Activated T-helper 17 cell treated with anti-CD3 and anti-CD28 coated beads, Interleukin-2, amount 50 U/mL, for 72 hours (primary cell): ENCODE data around the gene ZBTB44. TPM values are rescaled to one million over a fixed set of nuclear protein-coding genes. Genes with fewer than 3 reads are reported as not detected.
"Not testable (repeated sequence)": the region's sequence is repeated elsewhere in the genome, so short reads cannot be mapped to it uniquely, and the experiment has no call there.

Experiments used
- ATAC-seq: fragments of 150-1000 bp; cut with Tn5 transposase; replicated peaks from 2 replicates; pipeline ENCODE4 v1.10.0; 2021; ENCODE audit warnings: mild to moderate bottlenecking, moderate library complexity
- H3K27ac Mint-ChIP-seq: one replicate; pipeline ENCODE4 v1.8.0; 2022; ENCODE audit warnings: mixed read lengths
- H3K27me3 Mint-ChIP-seq: one replicate; pipeline ENCODE4 v1.8.0; 2022; ENCODE audit warnings: mixed read lengths
- H3K36me3 Mint-ChIP-seq: one replicate; pipeline ENCODE4 v1.8.0; 2022; ENCODE audit warnings: low read depth, mild to moderate bottlenecking, mixed read lengths
- H3K4me1 Mint-ChIP-seq: one replicate; pipeline ENCODE4 v1.8.0; 2022; ENCODE audit warnings: mixed read lengths
- H3K4me3 Mint-ChIP-seq: one replicate; pipeline ENCODE4 v1.8.0; 2022; ENCODE audit warnings: mild to moderate bottlenecking, mixed read lengths
- H3K9me3 Mint-ChIP-seq: one replicate; pipeline ENCODE4 v1.8.0; 2022; ENCODE audit warnings: mixed read lengths
- total RNA-seq, 2 donors: library from RNA; stranded (reverse); gene quantifications; one replicate each; pipeline ENCODE4 v1.2.3, GENCODE V29; 2022

The ZBTB44 gene
- 10 to 100 TPM; 49.6 to 49.7 TPM for total RNA-seq

GRCh38 chr11:130314750-130315285 lies at the start of gene ZBTB44:
Gene ZBTB44 (minus strand): TSS chr11:130314917. CDS start chr11:130261873, 53,044 bp downstream.
- peak within 1 kb of the TSS; percentile 91 for H3K4me3 Mint-ChIP-seq
- peak; percentile 79 for ATAC-seq
- peaks cover 13% of the 10 kb centered on the region for H3K36me3 Mint-ChIP-seq
- peaks cover 13% of the 10 kb centered on the region for H3K4me1 Mint-ChIP-seq
- H3K27me3 Mint-ChIP-seq, result no peaks in the 10 kb centered on the region
- H3K27ac Mint-ChIP-seq, result peak within 1 kb of the TSS; percentile 95
- H3K9me3 Mint-ChIP-seq, result no peaks in the 10 kb centered on the region

- Mint-ChIP-seq H3K9me3 (peaks cover 16% of the 10 kb centered on the region), H3K36me3 (no peaks in the 10 kb centered on the region), H3K27me3 (no peaks in the 10 kb centered on the region), H3K4me1 (no peaks in the 10 kb centered on the region), H3K4me3 (no peak overlapping the region), H3K27ac (no peak overlapping the region)
- ATAC-seq, result no peak
Measured at GRCh38 chr11:130359419-130359818, 44.7 kb upstream of the ZBTB44 start.

- ATAC-seq, result no peak
- no peak overlapping the region for H3K4me3 Mint-ChIP-seq
- H3K36me3 Mint-ChIP-seq, result no peaks in the 10 kb centered on the region
- H3K27me3 Mint-ChIP-seq, result no peaks in the 10 kb centered on the region
- H3K9me3 Mint-ChIP-seq, result peaks cover 16% of the 10 kb centered on the region
- no peaks in the 10 kb centered on the region for H3K4me1 Mint-ChIP-seq
- H3K27ac Mint-ChIP-seq, result no peak overlapping the region
Measured at GRCh38 chr11:130358398-130358797, 43.7 kb upstream of the ZBTB44 start.

GRCh38 chr11:130347261-130347660 lies 32.5 kb upstream of the ZBTB44 start:
- Mint-ChIP-seq H3K4me1 (no peaks in the 10 kb centered on the region), H3K27me3 (no peaks in the 10 kb centered on the region), H3K36me3 (no peaks in the 10 kb centered on the region), H3K4me3 (no peak overlapping the region), H3K9me3 (peaks cover 5% of the 10 kb centered on the region), H3K27ac (no peak overlapping the region)
- ATAC-seq, result no peak

- Mint-ChIP-seq H3K4me3 (no peak overlapping the region), H3K9me3 (peaks cover 15% of the 10 kb centered on the region), H3K27me3 (no peaks in the 10 kb centered on the region), H3K4me1 (peaks cover 11% of the 10 kb centered on the region), H3K27ac (no peak overlapping the region), H3K36me3 (no peaks in the 10 kb centered on the region)
- ATAC-seq, result no peak
Measured at GRCh38 chr11:130344841-130345240, 30.1 kb upstream of the ZBTB44 start.

GRCh38 chr11:130340671-130341319 lies 26.1 kb upstream of the ZBTB44 start:
- Mint-ChIP-seq H3K4me1 (peaks cover 18% of the 10 kb centered on the region), H3K27ac (peak overlapping the region; percentile 76), H3K27me3 (no peaks in the 10 kb centered on the region), H3K9me3 (peaks cover 19% of the 10 kb centered on the region), H3K36me3 (no peaks in the 10 kb centered on the region), H3K4me3 (peak overlapping the region; percentile 24)
- peak; percentile 99 for ATAC-seq

- peaks cover 14% of the 10 kb centered on the region for H3K9me3 Mint-ChIP-seq
- peak overlapping the region; percentile 38 for H3K4me3 Mint-ChIP-seq
- no peaks in the 10 kb centered on the region for H3K36me3 Mint-ChIP-seq
- peaks cover 18% of the 10 kb centered on the region for H3K4me1 Mint-ChIP-seq
- no peaks in the 10 kb centered on the region for H3K27me3 Mint-ChIP-seq
- peak overlapping the region; percentile 55 for H3K27ac Mint-ChIP-seq
- no peak for ATAC-seq
Measured at GRCh38 chr11:130338667-130339066, 23.9 kb upstream of the ZBTB44 start.

GRCh38 chr11:130337281-130338089 lies 22.8 kb upstream of the ZBTB44 start:
- Mint-ChIP-seq H3K36me3 (no peaks in the 10 kb centered on the region), H3K4me1 (peaks cover 18% of the 10 kb centered on the region), H3K9me3 (peaks cover 14% of the 10 kb centered on the region), H3K27ac (no peak overlapping the region), H3K4me3 (no peak overlapping the region), H3K27me3 (no peaks in the 10 kb centered on the region)
- ATAC-seq, result no peak

GRCh38 chr11:130331397-130331796 lies 16.7 kb upstream of the ZBTB44 start:
- not testable (repeated sequence) for H3K36me3 Mint-ChIP-seq, H3K9me3 Mint-ChIP-seq, H3K27me3 Mint-ChIP-seq, H3K4me1 Mint-ChIP-seq, H3K27ac Mint-ChIP-seq, ATAC-seq, H3K4me3 Mint-ChIP-seq

GRCh38 chr11:130330101-130330684 lies 15.5 kb upstream of the ZBTB44 start:
- Mint-ChIP-seq H3K27ac (no peak overlapping the region), H3K4me3 (no peak overlapping the region), H3K27me3 (no peaks in the 10 kb centered on the region), H3K4me1 (no peaks in the 10 kb centered on the region), H3K9me3 (no peaks in the 10 kb centered on the region), H3K36me3 (no peaks in the 10 kb centered on the region)
- no peak for ATAC-seq

GRCh38 chr11:130328420-130328819 lies 13.7 kb upstream of the ZBTB44 start:
- Mint-ChIP-seq H3K9me3 (no peaks in the 10 kb centered on the region), H3K27me3 (no peaks in the 10 kb centered on the region), H3K27ac (no peak overlapping the region), H3K36me3 (no peaks in the 10 kb centered on the region), H3K4me3 (no peak overlapping the region), H3K4me1 (no peaks in the 10 kb centered on the region)
- no peak for ATAC-seq

- Mint-ChIP-seq H3K36me3 (no peaks in the 10 kb centered on the region), H3K4me3 (no peak overlapping the region), H3K9me3 (no peaks in the 10 kb centered on the region), H3K27ac (no peak overlapping the region), H3K4me1 (no peaks in the 10 kb centered on the region), H3K27me3 (no peaks in the 10 kb centered on the region)
- no peak for ATAC-seq
Measured at GRCh38 chr11:130327716-130328115, 13.0 kb upstream of the ZBTB44 start.

- Mint-ChIP-seq H3K9me3 (no peaks in the 10 kb centered on the region), H3K36me3 (no peaks in the 10 kb centered on the region), H3K4me1 (no peaks in the 10 kb centered on the region), H3K4me3 (no peak overlapping the region), H3K27me3 (no peaks in the 10 kb centered on the region), H3K27ac (no peak overlapping the region)
- no peak for ATAC-seq
Measured at GRCh38 chr11:130325691-130326090, 11.0 kb upstream of the ZBTB44 start.

- Mint-ChIP-seq H3K36me3 (no peaks in the 10 kb centered on the region), H3K27me3 (no peaks in the 10 kb centered on the region), H3K4me3 (no peak overlapping the region), H3K4me1 (no peaks in the 10 kb centered on the region), H3K27ac (no peak overlapping the region), H3K9me3 (no peaks in the 10 kb centered on the region)
- ATAC-seq, result no peak
Measured at GRCh38 chr11:130323452-130324450, 9.0 kb upstream of the ZBTB44 start.
